MCF 10A (cell line): ENCODE results near the gene GALNT10. TPM values are rescaled to one million over a fixed set of nuclear protein-coding genes. Genes with fewer than 3 reads are reported as not detected.

Source experiments
- BruUV-seq: library from RNA; stranded (reverse); fragments of 400-500 nt; replicated peaks from 2 replicates; lab custom pipeline; 2021; lab: Mats Ljungman, UMichigan
- CTCF ChIA-PET: fragments of 300-600 bp; sonication (Branson Sonifier 250); formaldehyde crosslinking; extraction: SDS; loops from one replicate; lab custom pipeline; 2021; ENCODE audit warnings: antibody characterized with exemption, inconsistent platforms; lab: Yijun Ruan, JAX
- POLR2A ChIA-PET: fragments of 300-600, 350-650 bp; sonication (Branson Sonifier 250); formaldehyde crosslinking; extraction: SDS; loops from one replicate; lab custom pipeline; 2020; ENCODE audit warnings: antibody characterized with exemption, inconsistent platforms; lab: Yijun Ruan, JAX
- DNase-seq: peaks from one replicate; pipeline ENCODE4 v3.0.0-alpha.2; 2018; ENCODE audit not compliant: unreplicated experiment
- H3K27ac Mint-ChIP-seq: one replicate; pipeline ENCODE4 v1.8.0; 2022; ENCODE audit warnings: mild to moderate bottlenecking, low read depth, mixed read lengths; ENCODE audit not compliant: unreplicated experiment
- H3K27me3 Mint-ChIP-seq: one replicate; pipeline ENCODE4 v1.8.0; 2022; ENCODE audit warnings: mixed read lengths; ENCODE audit not compliant: insufficient read depth, unreplicated experiment
- H3K36me3 Mint-ChIP-seq: one replicate; pipeline ENCODE4 v1.8.0; 2022; ENCODE audit warnings: mild to moderate bottlenecking, moderate library complexity, mixed read lengths; ENCODE audit not compliant: insufficient read depth, unreplicated experiment
- H3K4me1 Mint-ChIP-seq: one replicate; pipeline ENCODE4 v1.8.0; 2022; ENCODE audit warnings: mixed read lengths; ENCODE audit not compliant: insufficient read depth, unreplicated experiment
- H3K4me3 Mint-ChIP-seq: one replicate; pipeline ENCODE4 v1.8.0; 2022; ENCODE audit warnings: mild to moderate bottlenecking, moderate library complexity, mixed read lengths; ENCODE audit not compliant: unreplicated experiment
- H3K9me3 Mint-ChIP-seq: one replicate; pipeline ENCODE4 v1.8.0; 2022; ENCODE audit warnings: mixed read lengths; ENCODE audit not compliant: unreplicated experiment
- CTCF ChIP-seq: fragments of 200-600 bp; IDR thresholded peaks from one replicate; pipeline ENCODE4 v1.8.0; 2022; ENCODE audit warnings: antibody characterized with exemption, mild to moderate bottlenecking; ENCODE audit not compliant: unreplicated experiment
- intact Hi-C: fragments of 100-400 bp; cut with micrococcal nuclease; formaldehyde crosslinking; loops from 2 replicates; pipeline ENCODE4 v1.14.1; 2022
- total RNA-seq: library from RNA; stranded (reverse); gene quantifications from 2 replicates; pipeline ENCODE4 v1.2.3, GENCODE V29; 2022

GALNT10 gene
- total RNA-seq, 1 experiment from 2014 or later = 57.4 TPM

DNA sequence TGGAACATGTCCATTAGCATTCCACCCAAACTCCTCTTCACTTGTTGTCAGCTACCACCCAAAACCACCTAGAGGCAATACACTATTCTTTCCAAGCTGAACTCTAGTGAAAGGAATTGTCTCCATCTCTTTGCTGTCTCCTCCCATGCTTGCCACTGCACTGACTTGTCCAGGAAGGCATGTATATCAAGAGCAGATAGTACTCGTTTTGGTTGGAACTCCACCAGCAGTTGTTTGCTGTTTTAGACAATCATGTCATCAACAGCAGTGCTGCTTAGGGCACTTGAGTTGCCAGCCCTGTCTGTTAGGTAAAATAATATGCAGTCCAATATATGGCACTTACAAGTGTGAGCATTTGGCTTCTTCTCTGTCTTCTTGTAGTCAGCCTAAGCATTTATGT lies 175.3 kb downstream of the GALNT10 start:
- CTCF ChIA-PET = interaction anchor here (0.6 to 1.6 kb wide), 7 partner anchors 36 to 293 kb away, joined by 3 to 7 read pairs (median 4); no protein-coding TSS in a partner anchor
- intact Hi-C loops = no loop called here
- H3K27ac Mint-ChIP-seq = no peak overlapping the region

DNA sequence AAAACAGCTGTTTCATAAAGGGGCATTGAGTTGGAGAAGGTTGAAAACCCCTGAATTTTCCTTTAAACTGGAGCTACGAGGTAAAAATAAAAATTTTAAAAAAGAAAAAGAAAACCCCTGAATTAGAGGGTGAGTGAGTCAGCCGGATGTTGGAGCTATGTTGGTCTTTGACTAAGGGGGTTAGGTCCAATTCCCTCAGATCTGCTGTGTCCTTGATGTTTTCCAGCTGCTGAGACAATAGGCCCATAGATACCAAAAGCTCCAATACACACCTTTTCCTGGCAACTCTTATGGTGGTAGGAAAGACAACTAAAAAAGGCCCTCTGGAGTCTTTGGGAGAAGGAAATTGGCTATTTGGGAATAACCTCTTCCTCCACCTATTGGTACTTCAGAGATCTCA lies 175.8 kb downstream of the GALNT10 start:
- POLR2A ChIA-PET = interaction anchor here (0.7 to 2.3 kb wide), 6 partner anchors 29 to 328 kb away, joined by 3 to 14 read pairs (median 4); partner anchors contain the start of genes FAM114A2 and MFAP3
- peak; percentile 21 for DNase-seq

More for the DNA sequence above, 175.3 kb downstream of the GALNT10 start:
- POLR2A ChIA-PET = interaction anchor here (0.7 to 2.3 kb wide), 7 partner anchors 29 to 327 kb away, joined by 3 to 14 read pairs (median 4); partner anchors contain the start of genes FAM114A2 and MFAP3
- TF ChIP-seq CTCF = no peak
- peak; percentile 46 for DNase-seq
- Mint-ChIP-seq H3K36me3 (peaks cover 5% of the 10 kb centered on the region), H3K27me3 (no peaks in the 10 kb centered on the region), H3K4me1 (peaks cover 49% of the 10 kb centered on the region), H3K4me3 (no peak overlapping the region), H3K9me3 (no peaks in the 10 kb centered on the region)
- BruUV-seq = no TSS peak

GRCh38 chr5:154367101-154367500 lies 176.6 kb downstream of the GALNT10 start:
- CTCF ChIA-PET = interaction anchor here (1.6 kb wide), 1 partner anchor 28 kb away, joined by 10 read pairs; no protein-coding TSS in a partner anchor
- no peak for TF ChIP-seq CTCF
- peak; percentile 82 for DNase-seq
- POLR2A ChIA-PET = interaction anchor here (1.6 to 2.9 kb wide), 3 partner anchors 12 to 174 kb away, joined by 7 to 14 read pairs (median 7); no protein-coding TSS in a partner anchor
- Mint-ChIP-seq H3K36me3 (peaks cover 5% of the 10 kb centered on the region), H3K4me3 (no peak overlapping the region), H3K4me1 (peaks cover 62% of the 10 kb centered on the region), H3K27me3 (no peaks in the 10 kb centered on the region), H3K9me3 (no peaks in the 10 kb centered on the region), H3K27ac (peak overlapping the region; percentile 84)
- intact Hi-C loops = no loop called here
- BruUV-seq = no TSS peak

More for the DNA sequence above, 175.8 kb downstream of the GALNT10 start:
- Mint-ChIP-seq H3K36me3 (peaks cover 5% of the 10 kb centered on the region), H3K4me3 (no peak overlapping the region), H3K27me3 (no peaks in the 10 kb centered on the region), H3K9me3 (no peaks in the 10 kb centered on the region), H3K27ac (peak overlapping the region; percentile 84), H3K4me1 (peaks cover 54% of the 10 kb centered on the region)
- intact Hi-C loops = no loop called here
- no peak for TF ChIP-seq CTCF
- CTCF ChIA-PET = interaction anchor here (0.6 to 1.6 kb wide), 7 partner anchors 36 to 294 kb away, joined by 3 to 7 read pairs (median 4); no protein-coding TSS in a partner anchor
- BruUV-seq = no TSS peak

- TF ChIP-seq CTCF = no peak
- DNase-seq = peak; percentile 98
- peaks cover 5% of the 10 kb centered on the region for H3K36me3 Mint-ChIP-seq
- H3K9me3 Mint-ChIP-seq = no peaks in the 10 kb centered on the region
- H3K4me1 Mint-ChIP-seq = peaks cover 63% of the 10 kb centered on the region
- CTCF ChIA-PET = interaction anchor here (0.7 to 2.1 kb wide), 12 partner anchors 11 to 393 kb away, joined by 3 to 10 read pairs (median 4); no protein-coding TSS in a partner anchor
- POLR2A ChIA-PET = interaction anchor here (0.8 to 2.9 kb wide), 18 partner anchors 11 to 330 kb away, joined by 3 to 19 read pairs (median 6); partner anchors contain the start of genes FAM114A2, GALNT10 and MFAP3
- no peaks in the 10 kb centered on the region for H3K27me3 Mint-ChIP-seq
- peak overlapping the region; percentile 84 for H3K27ac Mint-ChIP-seq
- intact Hi-C loops = loop anchor here (1.0 kb wide), 1 partner anchor 27 kb away; no protein-coding TSS in a partner anchor
- BruUV-seq = TSS peak; percentile 90
- H3K4me3 Mint-ChIP-seq = peak overlapping the region; percentile 42
Observed at GRCh38 chr5:154368041-154368800, 177.7 kb downstream of the GALNT10 start.
